Hepatocyte (in vitro differentiated cells): ENCODE data around the gene CRACR2B. TPM values are rescaled to one million over a fixed set of nuclear protein-coding genes. Genes with fewer than 3 reads are reported as not detected.

Source experiments
- DNase-seq: peaks from one replicate; pipeline ENCODE4 v3.0.0-alpha.2; 2016; ENCODE audit warnings: low spot score
- H2AFZ ChIP-seq: fragments of 200-600 bp; sonication (generic); 2 replicates; pipeline ENCODE4 v1.6.0; 2016; ENCODE audit warnings: antibody characterized with exemption, mild to moderate bottlenecking
- H3K27ac ChIP-seq: fragments of 200-600 bp; sonication (generic); 2 replicates; pipeline ENCODE4 v1.5.1; 2016; ENCODE audit warnings: mild to moderate bottlenecking
- H3K27me3 ChIP-seq: fragments of 200-600 bp; sonication (generic); 2 replicates; pipeline ENCODE4 v1.6.1; 2016
- H3K36me3 ChIP-seq: fragments of 200-600 bp; sonication (generic); replicated peaks from 2 replicates; pipeline ENCODE4 v1.5.1; 2016; ENCODE audit warnings: low read depth; ENCODE audit not compliant: insufficient read depth
- H3K4me1 ChIP-seq: fragments of 200-600 bp; sonication (generic); 2 replicates; pipeline ENCODE4 v1.5.1; 2016; ENCODE audit warnings: mild to moderate bottlenecking, moderate library complexity; ENCODE audit not compliant: insufficient read depth
- H3K4me2 ChIP-seq: fragments of 200-600 bp; sonication (generic); 2 replicates; pipeline ENCODE4 v1.6.0; 2016
- H3K4me3 ChIP-seq: fragments of 200-600 bp; sonication (generic); 2 replicates; pipeline ENCODE4 v1.5.1; 2016; ENCODE audit warnings: mild to moderate bottlenecking
- H3K79me2 ChIP-seq: fragments of 200-600 bp; sonication (generic); 2 replicates; pipeline ENCODE4 v1.6.0; 2017; ENCODE audit warnings: mild to moderate bottlenecking
- H3K9me2 ChIP-seq: fragments of 200-600 bp; sonication (generic); replicated peaks from 2 replicates; pipeline ENCODE4 v1.6.0; 2017; ENCODE audit warnings: mild to moderate bottlenecking; ENCODE audit not compliant: insufficient read depth
- H3K9me3 ChIP-seq: fragments of 200-600 bp; sonication (generic); 2 replicates; pipeline ENCODE4 v1.5.1; 2016; ENCODE audit warnings: low read depth, mild to moderate bottlenecking
- H4K20me1 ChIP-seq: fragments of 200-600 bp; sonication (generic); 2 replicates; pipeline ENCODE4 v1.6.0; 2016; ENCODE audit warnings: mild to moderate bottlenecking; ENCODE audit not compliant: insufficient read depth, poor library complexity, severe bottlenecking
- CTCF ChIP-seq: fragments of 200-600 bp; sonication (generic); IDR thresholded peaks from 2 replicates; pipeline ENCODE4 v1.5.1; 2016; ENCODE audit warnings: antibody characterized with exemption, mild to moderate bottlenecking; ENCODE audit not compliant: poor library complexity
- EZH2 ChIP-seq: fragments of 200-600 bp; sonication (generic); IDR thresholded peaks from 2 replicates; pipeline ENCODE4 v1.6.1; 2016; ENCODE audit warnings: antibody characterized with exemption, mild to moderate bottlenecking, borderline replicate concordance
- EZH2phosphoT487 ChIP-seq: fragments of 200-600 bp; sonication (generic); IDR thresholded peaks from one replicate; pipeline ENCODE4 v1.6.1; 2018; ENCODE audit warnings: antibody characterized with exemption, mild to moderate bottlenecking, low read depth, moderate library complexity; ENCODE audit not compliant: unreplicated experiment, severe bottlenecking
- WGBS: methylation state at CpG from one replicate; pipeline ENCODE4 v1.1.6; 2016; ENCODE audit warnings: low lambda C conversion rate; ENCODE audit errors: missing lambda C conversion rate; 5-methylcytosine and 5-hydroxymethylcytosine counted together
- polyA plus RNA-seq: library from polyadenylated mRNA; unstranded; fragments of >200 nt; fragmentation: Nextera tagmentation; extraction: Ambion mirVana; gene quantifications from 2 replicates; pipeline ENCODE4 v1.2.1, GENCODE V29; 2016
- total RNA-seq: library from RNA; depleted of rRNA; stranded (reverse); fragments of >200 nt; gene quantifications from 2 replicates; pipeline ENCODE4 v1.2.3, GENCODE V29; 2014

CRACR2B gene
- total and polyA plus RNA-seq, 2 experiments from 2014 or later = 9.7 to 33.2 TPM

- TF ChIP-seq EZH2 (no peak), EZH2phosphoT487 (no peak), CTCF (no peak)
- Histone ChIP-seq H3K9me3 (no peaks in the 10 kb centered on the region), H3K27me3 (no peaks in the 10 kb centered on the region), H3K36me3 (no peaks in the 10 kb centered on the region), H4K20me1 (peaks cover 16% of the 10 kb centered on the region), H3K4me2 (peak overlapping the region; percentile 91), H2AFZ (peak overlapping the region; percentile 58), H3K9me2 (no peaks in the 10 kb centered on the region), H3K79me2 (peaks cover 19% of the 10 kb centered on the region), H3K4me3 (peak overlapping the region; percentile 89), H3K4me1 (peaks cover 16% of the 10 kb centered on the region), H3K27ac (peak overlapping the region; percentile 88)
- peak; percentile 97 for DNase-seq
- 3% methylated on average over 52 of the region's 96 CpGs for WGBS
These were observed 8.4 kb upstream of the CRACR2B start for GRCh38 chr11:819129-819931.

- TF ChIP-seq EZH2phosphoT487 = no peak
- no peak for TF ChIP-seq CTCF
- no peak for TF ChIP-seq EZH2
- peak overlapping the region; percentile 91 for H3K4me2 ChIP-seq
- H3K9me3 ChIP-seq = no peaks in the 10 kb centered on the region
- peak overlapping the region; percentile 89 for H3K4me3 ChIP-seq
- H3K9me2 ChIP-seq = no peaks in the 10 kb centered on the region
- H3K27ac ChIP-seq = peak overlapping the region; percentile 88
- H2AFZ ChIP-seq = peak overlapping the region; percentile 58
- peaks cover 19% of the 10 kb centered on the region for H3K79me2 ChIP-seq
- no peaks in the 10 kb centered on the region for H3K27me3 ChIP-seq
- peak; percentile 93 for DNase-seq
- peaks cover 16% of the 10 kb centered on the region for H4K20me1 ChIP-seq
- WGBS = 11% methylated on average over 29 of the region's 47 CpGs
- H3K36me3 ChIP-seq = no peaks in the 10 kb centered on the region
- H3K4me1 ChIP-seq = peaks cover 16% of the 10 kb centered on the region
These were observed 7.6 kb upstream of the CRACR2B start for GRCh38 chr11:819943-820649.

GRCh38 chr11:820655-821511, 6.8 kb upstream of the CRACR2B start:
- Histone ChIP-seq H3K27me3 (peaks cover under 1% of the 10 kb centered on the region), H3K36me3 (no peaks in the 10 kb centered on the region), H3K9me2 (no peaks in the 10 kb centered on the region), H3K4me1 (peaks cover 16% of the 10 kb centered on the region), H3K79me2 (peaks cover 19% of the 10 kb centered on the region), H3K4me2 (peak overlapping the region; percentile 91), H3K4me3 (peak overlapping the region; percentile 89), H4K20me1 (peaks cover 16% of the 10 kb centered on the region), H2AFZ (no peak overlapping the region), H3K27ac (no peak overlapping the region), H3K9me3 (no peaks in the 10 kb centered on the region)
- WGBS = 81% methylated on average over 11 of the region's 11 CpGs
- DNase-seq = peak; percentile 62
- TF ChIP-seq EZH2phosphoT487 (no peak), CTCF (no peak), EZH2 (no peak)
